SU-DHL-6 (cell line): ENCODE results near the gene RASGRP2.

ENCODE experiments used
- CTCF ChIP-seq: fragments of 200-600 bp; sonication (generic); IDR thresholded peaks from one replicate; pipeline ENCODE4 v1.5.1; 2017; ENCODE audit warnings: antibody characterized with exemption, mild to moderate bottlenecking, low read length, moderate library complexity; ENCODE audit not compliant: insufficient read depth, poor library complexity, severe bottlenecking
- EZH2phosphoT487 ChIP-seq: fragments of 200-600 bp; sonication (generic), shearing (Covaris generic); conservative IDR thresholded peaks from 2 replicates; pipeline ENCODE4 v1.6.1; 2018; ENCODE audit warnings: mild to moderate bottlenecking, antibody characterized with exemption, low read length, moderate library complexity, mixed read lengths

GRCh38 chr11:64728757-64729365 lies 15.1 kb downstream of the RASGRP2 start:
- no peak for TF ChIP-seq CTCF
- no peak for TF ChIP-seq EZH2phosphoT487
